Endothelial cell of umbilical vein (primary cell): Measurements from ENCODE around the gene TIMM50. TPM values are rescaled to one million over a fixed set of nuclear protein-coding genes. Genes with fewer than 3 reads are reported as not detected.

Experiments
- BruUV-seq: library from RNA; stranded (reverse); fragments of 400-500 nt; replicated peaks from 2 replicates; lab custom pipeline; 2021; lab: Mats Ljungman, UMichigan
- CTCF ChIA-PET: fragments of 300-600, 350-600 bp; sonication (Branson Sonifier 250); formaldehyde crosslinking; loops from one replicate; lab custom pipeline; 2021; ENCODE audit warnings: antibody characterized with exemption, inconsistent platforms; lab: Charles Lee
- POLR2A ChIA-PET: fragments of 300-600, 350-600 bp; sonication (Branson Sonifier 250); formaldehyde crosslinking; loops from one replicate; lab custom pipeline; 2021; ENCODE audit warnings: antibody characterized with exemption, inconsistent platforms; lab: Charles Lee
- DNase-seq: peaks from one replicate; pipeline ENCODE4 v3.0.0-alpha.2; 2011; ENCODE audit warnings: low read depth, low spot score
- FAIRE-seq: peaks from 2 replicates; lab custom pipeline; 2011; peaks lifted over from hg19 to GRCh38; lab: Jason Lieb, UNC
- H2AFZ ChIP-seq: 2 replicates; pipeline ENCODE4 v1.6.0; 2012; ENCODE audit warnings: low read depth, low read length, control low read depth, inconsistent platforms
- H3K27ac ChIP-seq: 2 replicates; pipeline ENCODE4 v1.5.1; 2011; ENCODE audit warnings: low read depth, mild to moderate bottlenecking, control low read depth, low read length, moderate library complexity; ENCODE audit not compliant: insufficient read depth
- H3K27me3 ChIP-seq, 2 experiments: 2 replicates each; pipeline versions ENCODE4 v1.6.0 to v1.6.1; 2011; ENCODE audit warnings: low read length in 2 of 2, mixed read lengths in 1 of 2; ENCODE audit not compliant: control insufficient read depth in 2 of 2, insufficient read depth in 2 of 2
- H3K36me3 ChIP-seq, 2 experiments: 2 replicates in 1 of 2; 3 replicates in 1 of 2; pipeline ENCODE4 v1.5.1; 2011; ENCODE audit warnings: low read length in 2 of 2, mild to moderate bottlenecking in 1 of 2, moderate library complexity in 1 of 2; ENCODE audit not compliant: control insufficient read depth in 2 of 2, insufficient read depth in 2 of 2; ENCODE audit errors: extremely low read depth in 1 of 2
- H3K4me1 ChIP-seq: 3 replicates; pipeline ENCODE4 v1.5.1; 2011; ENCODE audit warnings: mild to moderate bottlenecking, low read length; ENCODE audit not compliant: control insufficient read depth, insufficient read depth; ENCODE audit errors: extremely low read depth
- H3K4me2 ChIP-seq: 2 replicates; pipeline ENCODE4 v1.6.1; 2011; ENCODE audit warnings: low read length, control low read depth, mixed read lengths; ENCODE audit not compliant: insufficient read depth
- H3K4me3 ChIP-seq, 3 experiments: fragments of 200-600 bp in 1 of 3; sonication (generic), shearing (Covaris generic) in 1 of 3; replicated peaks in 1 of 3; 2 replicates each; pipeline ENCODE4 v1.5.1; 2011 to 2016; ENCODE audit warnings: control low read depth in 3 of 3, low read length in 3 of 3, mild to moderate bottlenecking in 2 of 3, inconsistent platforms in 1 of 3, low read depth in 1 of 3, moderate library complexity in 1 of 3; ENCODE audit not compliant: insufficient read depth in 1 of 3
- H3K79me2 ChIP-seq: 2 replicates; pipeline ENCODE4 v1.6.0; 2012; ENCODE audit warnings: low read length, inconsistent platforms; ENCODE audit not compliant: control insufficient read depth, insufficient read depth
- H3K9ac ChIP-seq: replicated peaks from 2 replicates; pipeline ENCODE3; 2011; ENCODE audit warnings: low read length, control low read depth; ENCODE audit not compliant: insufficient read depth; ENCODE audit errors: extremely low read depth
- H3K9me1 ChIP-seq: replicated peaks from 3 replicates; pipeline ENCODE4 v1.6.0; 2011; ENCODE audit warnings: mild to moderate bottlenecking, low read length; ENCODE audit not compliant: control insufficient read depth, insufficient read depth; ENCODE audit errors: extremely low read depth
- H3K9me3 ChIP-seq: replicated peaks from 2 replicates; pipeline ENCODE4 v1.5.1; 2012; ENCODE audit warnings: low read length, inconsistent platforms; ENCODE audit not compliant: control insufficient read depth, insufficient read depth
- H4K20me1 ChIP-seq: replicated peaks from 2 replicates; pipeline ENCODE3; 2011; ENCODE audit warnings: mild to moderate bottlenecking, low read length; ENCODE audit not compliant: control insufficient read depth, insufficient read depth; ENCODE audit errors: extremely low read depth
- CTCF ChIP-seq, 2 donors: IDR thresholded peaks; 1 replicate in 1 of 2; 2 replicates in 1 of 2; pipeline ENCODE4 v1.5.1; 2011; ENCODE audit warnings: low read length in 2 of 2, mild to moderate bottlenecking in 2 of 2, moderate library complexity in 2 of 2, control low read depth in 1 of 2, inconsistent platforms in 1 of 2, low read depth in 1 of 2; ENCODE audit not compliant: insufficient read depth in 1 of 2; ENCODE audit errors: extremely low read depth in 1 of 2
- EZH2 ChIP-seq: IDR thresholded peaks from 2 replicates; pipeline ENCODE4 v1.6.1; 2012; ENCODE audit warnings: borderline replicate concordance, low read depth, mild to moderate bottlenecking, moderate library complexity, low read length, inconsistent platforms; ENCODE audit not compliant: severe bottlenecking
- FOS ChIP-seq: IDR thresholded peaks from 2 replicates; pipeline ENCODE4 v1.6.1; 2011; ENCODE audit warnings: mild to moderate bottlenecking, low read length, moderate library complexity, borderline replicate concordance; ENCODE audit not compliant: insufficient read depth
- GATA2 ChIP-seq: IDR thresholded peaks from 2 replicates; pipeline ENCODE4 v1.7.0; 2011; ENCODE audit warnings: low read depth, mild to moderate bottlenecking, moderate library complexity, mixed read lengths, low read length; ENCODE audit not compliant: insufficient read length, insufficient read depth
- JUN ChIP-seq: IDR thresholded peaks from 2 replicates; pipeline ENCODE4 v1.6.1; 2011; ENCODE audit warnings: borderline replicate concordance, low read depth; ENCODE audit not compliant: insufficient read length, insufficient read depth
- MAX ChIP-seq: IDR thresholded peaks from 2 replicates; pipeline ENCODE4 v1.6.1; 2011; ENCODE audit not compliant: insufficient read depth, insufficient read length
- MYC ChIP-seq: IDR thresholded peaks from one replicate; pipeline ENCODE4 v1.6.1; 2011; ENCODE audit warnings: mild to moderate bottlenecking, low read depth, low read length
- POLR2A ChIP-seq: IDR thresholded peaks from 2 replicates; pipeline ENCODE4 v1.6.1; 2012; ENCODE audit warnings: low read depth, mild to moderate bottlenecking, control low read depth, low read length
- POLR2AphosphoS5 ChIP-seq: IDR thresholded peaks from 2 replicates; pipeline ENCODE4 v1.6.1; 2012; ENCODE audit warnings: low read depth, mild to moderate bottlenecking, control low read depth, low read length, moderate library complexity; ENCODE audit not compliant: insufficient read depth
- dilution Hi-C: fragments of 300-500 bp; cut with MboI; formaldehyde crosslinking; loops from one replicate; pipeline ENCODE4 v1.15.0; 2019; ENCODE audit warnings: low sequenced_read_pairs; ENCODE audit not compliant: extremely low pct_ligation_motif_present
- intact Hi-C: fragments of 100-400 bp; cut with micrococcal nuclease; formaldehyde crosslinking; loops from one replicate; pipeline ENCODE4 v1.10.0; 2022
- polyA plus RNA-seq, 4 experiments: library from polyadenylated mRNA; depleted of rRNA in 3 of 4; stranded (reverse) in 3 of 4; unstranded in 1 of 4; fragments of >200 nt; gene quantifications; 2 replicates each; pipeline versions ENCODE4 v1.2.1 to v1.2.3, GENCODE V29; 2011 to 2012; ENCODE audit warnings: missing spikeins in 1 of 4
- total RNA-seq: library from RNA; stranded (reverse); gene quantifications from 2 replicates; pipeline ENCODE4 v1.2.3, GENCODE V29; 2021

Gene TIMM50
- total and polyA plus RNA-seq, 2 donors (not counting 3 experiments of a cell fraction or from before 2014, with no cell fraction given): 85.7 to 118 TPM

DNA sequence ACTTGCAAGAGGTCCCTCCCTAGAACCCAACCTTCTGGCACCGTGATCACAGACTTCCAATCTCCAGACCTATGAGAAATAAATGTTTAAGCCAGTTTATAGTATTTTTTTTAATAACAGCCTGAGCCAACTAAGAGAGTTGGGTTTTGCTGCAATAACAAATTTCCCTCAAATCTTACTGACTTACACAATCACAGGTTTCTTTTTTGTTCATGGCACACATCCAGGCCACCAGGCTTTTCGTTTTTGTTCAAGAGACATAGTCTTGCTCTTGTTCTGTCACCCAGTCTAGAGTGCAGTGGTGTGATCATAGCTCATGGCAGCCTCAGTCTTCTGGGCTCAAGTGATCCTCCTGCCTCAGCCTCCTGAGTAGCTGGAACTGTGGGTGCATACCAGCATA lies 32.4 kb downstream of the TIMM50 start:
- FAIRE-seq (no peak), DNase-seq (no peak)
- Histone ChIP-seq H3K27ac (no peak overlapping the region), H3K4me1 (no peaks in the 10 kb centered on the region), H3K9me3 (no peaks in the 10 kb centered on the region), H3K36me3 (no peaks in the 10 kb centered on the region), H4K20me1 (no peaks in the 10 kb centered on the region), H3K4me2 (no peak overlapping the region), H3K79me2 (no peaks in the 10 kb centered on the region), H2AFZ (no peak overlapping the region), H3K9ac (no peak overlapping the region), H3K9me1 (no peaks in the 10 kb centered on the region), H3K27me3 (peaks cover 38 to 42% of the 10 kb centered on the region in 2 experiments), H3K4me3 (no peak overlapping the region)
- TF ChIP-seq MYC (no peak), GATA2 (no peak), CTCF (IDR thresholded peaks at IDR 0.05; ENCODE audit: extremely low read depth in 1 of 2, insufficient read depth in 1 of 2, low read depth in 1 of 2, low read length in 2 of 2) (no peak), POLR2A (no peak), JUN (no peak), MAX (no peak), POLR2AphosphoS5 (no peak), FOS (no peak), EZH2 (no peak)
- ChIA-PET CTCF (interaction anchor here (0.7 to 1.3 kb wide), 3 partner anchors 10 to 15 kb away, joined by 3 to 4 read pairs (median 3); no protein-coding TSS in a partner anchor), POLR2A (no interaction called here)
- intact Hi-C loops (no loop called here), dilution Hi-C loops (no loop called here)
- BruUV-seq: no TSS peak
